ENCODE data around the gene CYYR1. TPM values are rescaled to one million over a fixed set of nuclear protein-coding genes. Genes with fewer than 3 reads are reported as not detected.

The CYYR1 gene
- total RNA-seq, 4 donors from 2014 or later = 1.2 to 11.6 (median 5.2) TPM

- no peaks in the 10 kb centered on the region for H3K9me3 ChIP-seq
- TF ChIP-seq POLR2A (IDR thresholded peaks at IDR 0.05) (no peak), CTCF (IDR thresholded peaks at IDR 0.05) (no peak)
- H3K27me3 ChIP-seq = no peaks in the 10 kb centered on the region
- H3K4me1 ChIP-seq = peaks cover 0 to 5% (median 0%) of the 10 kb centered on the region in 3 donors
- DNase-seq = no peak
- WGBS, 2 donors = 54 to 76% methylated on average over 6 to 7 of the region's 7 CpGs
- H3K4me3 ChIP-seq = peak overlapping the region in 1 of 4 donors; percentile 36
- H3K36me3 ChIP-seq = no peaks in the 10 kb centered on the region
- H3K27ac ChIP-seq = peak overlapping the region in 1 of 4 donors; percentile 1
- intact Hi-C loops (cut with DNase I) = no loop called here
Observed at GRCh38 chr21:26588446-26588845, 15.4 kb upstream of the CYYR1 start.

- H3K4me1 ChIP-seq = peaks cover 0 to 5% (median 0%) of the 10 kb centered on the region in 3 donors
- WGBS, 2 donors = 31 to 44% methylated on average over 9 of the region's 9 CpGs
- no peaks in the 10 kb centered on the region for H3K36me3 ChIP-seq
- DNase-seq = no peak
- intact Hi-C loops (cut with DNase I) = no loop called here
- H3K27me3 ChIP-seq = no peaks in the 10 kb centered on the region
- H3K4me3 ChIP-seq = peak overlapping the region in 1 of 4 donors; percentile 36
- no peak for TF ChIP-seq CTCF (IDR thresholded peaks at IDR 0.05)
- no peak for TF ChIP-seq POLR2A (IDR thresholded peaks at IDR 0.05)
- H3K9me3 ChIP-seq = no peaks in the 10 kb centered on the region
- peak overlapping the region in 1 of 4 donors; percentile 1 for H3K27ac ChIP-seq
Observed at GRCh38 chr21:26587736-26588201, 14.7 kb upstream of the CYYR1 start.

- Histone ChIP-seq H3K36me3 (no peaks in the 10 kb centered on the region), H3K27me3 (no peaks in the 10 kb centered on the region), H3K4me3 (no peak overlapping the region), H3K4me1 (peaks cover 0 to 5% (median 0%) of the 10 kb centered on the region in 3 donors), H3K9me3 (peaks cover 0 to 10% (median 0%) of the 10 kb centered on the region in 3 donors), H3K27ac (no peak overlapping the region)
- WGBS, 2 donors = 61 to 73% methylated on average over 3 of the region's 3 CpGs
- no peak for DNase-seq
- intact Hi-C loops (cut with DNase I) = no loop called here
- no peak for TF ChIP-seq CTCF (IDR thresholded peaks at IDR 0.05)
- TF ChIP-seq POLR2A (IDR thresholded peaks at IDR 0.05) = no peak
Observed at GRCh38 chr21:26583769-26584168, 10.7 kb upstream of the CYYR1 start.

- 93 to 94% methylated on average over 1 of the region's 1 CpG for WGBS, 2 donors
- no peak overlapping the region for H3K27ac ChIP-seq
- H3K36me3 ChIP-seq = no peaks in the 10 kb centered on the region
- H3K27me3 ChIP-seq = no peaks in the 10 kb centered on the region
- no peak overlapping the region for H3K4me3 ChIP-seq
- H3K4me1 ChIP-seq = no peaks in the 10 kb centered on the region
- no peak for DNase-seq
- intact Hi-C loops (cut with DNase I) = no loop called here
- H3K9me3 ChIP-seq = peaks cover 0 to 10% (median 0%) of the 10 kb centered on the region in 3 donors
- TF ChIP-seq CTCF (IDR thresholded peaks at IDR 0.05) (no peak), POLR2A (IDR thresholded peaks at IDR 0.05) (no peak)
Observed at GRCh38 chr21:26581818-26582217, 8.7 kb upstream of the CYYR1 start.

- H3K4me3 ChIP-seq = peak overlapping the region; percentile 51 to 64 (median 55)
- no peak for DNase-seq
- peaks cover 0 to 12% (median 0%) of the 10 kb centered on the region in 4 donors for H3K27me3 ChIP-seq
- H3K4me1 ChIP-seq = peaks cover 0 to 9% (median 0%) of the 10 kb centered on the region in 3 donors
- TF ChIP-seq CTCF (IDR thresholded peaks at IDR 0.05) (no peak), POLR2A (IDR thresholded peaks at IDR 0.05) (no peak)
- WGBS, 2 donors = 11 to 16% methylated on average over 11 of the region's 11 CpGs
- peaks cover 0 to 9% (median 0%) of the 10 kb centered on the region in 3 donors for H3K9me3 ChIP-seq
- H3K36me3 ChIP-seq = no peaks in the 10 kb centered on the region
- intact Hi-C loops (cut with DNase I) = loop anchor here (10.0 kb wide), 1 partner anchor 97 kb away; no protein-coding TSS in a partner anchor
- H3K27ac ChIP-seq = peak overlapping the region; percentile 50 to 77 (median 68)
Observed at GRCh38 chr21:26572076-26572701, 897 bp downstream of the CYYR1 start.
